ENCODE measurements around the gene MBNL1.

- TF ChIP-seq CTCF (IDR thresholded peaks at IDR 0.05; ENCODE audit: low read depth, low read length, poor library complexity, severe bottlenecking) (no peak), EZH2phosphoT487 (IDR thresholded peaks at IDR 0.05; ENCODE audit: borderline replicate concordance, low read length) (no peak)
These were observed 39.0 kb upstream of the MBNL1 start for GRCh38 chr3:152229692-152230091.
